ENCODE results near the gene MTRF1L.
A peak's percentile ranks its signal among the peaks of the same experiment; 100 is the strongest.
"Not testable (repeated sequence)": the region's sequence is repeated elsewhere in the genome, so short reads cannot be mapped to it uniquely, and the experiment has no call there.

MTRF1L gene

GRCh38 chr6:153001767-153002612, 519 bp downstream of the MTRF1L start:
- DNase-seq, result no peak

- DNase-seq, result not testable (repeated sequence)
These were observed 1.7 kb downstream of the MTRF1L start for GRCh38 chr6:153000790-153001189.

- no peak for DNase-seq
These were observed 2.3 kb downstream of the MTRF1L start for GRCh38 chr6:153000243-153000642.

GRCh38 chr6:152999538-152999937, 3.0 kb downstream of the MTRF1L start:
- not testable (repeated sequence) for DNase-seq

- DNase-seq, result no peak
These were observed 8.7 kb downstream of the MTRF1L start for GRCh38 chr6:152993847-152994246.

GRCh38 chr6:152993431-152993830, 9.1 kb downstream of the MTRF1L start:
- no peak for DNase-seq

GRCh38 chr6:152986978-152987377, 15.5 kb downstream of the MTRF1L start:
- DNase-seq, result no peak

- DNase-seq, result not testable (repeated sequence)
These were observed 17.2 kb downstream of the MTRF1L start for GRCh38 chr6:152985300-152985699.

- DNase-seq, result no peak
These were observed 18.0 kb downstream of the MTRF1L start for GRCh38 chr6:152984513-152984872.

- DNase-seq, result no peak
These were observed 18.6 kb downstream of the MTRF1L start for GRCh38 chr6:152983637-152984512.

GRCh38 chr6:152982904-152983636, 19.4 kb downstream of the MTRF1L start, which contains the start of gene FBXO5:
TSS of gene FBXO5 (minus strand) at chr6:152983041. CDS start at chr6:152982959, 82 bp downstream.
- peak; percentile 84 for DNase-seq

GRCh38 chr6:152981989-152982903, 20.3 kb downstream of the MTRF1L start:
- no peak for DNase-seq

GRCh38 chr6:152981219-152981618, 21.3 kb downstream of the MTRF1L start:
- no peak for DNase-seq

GRCh38 chr6:152980656-152981055, 21.9 kb downstream of the MTRF1L start:
- DNase-seq, result no peak

- DNase-seq, result no peak
These were observed 23.4 kb downstream of the MTRF1L start for GRCh38 chr6:152979116-152979515.

- no peak for DNase-seq
These were observed 24.5 kb downstream of the MTRF1L start for GRCh38 chr6:152978058-152978457.

- no peak for DNase-seq
These were observed 25.0 kb downstream of the MTRF1L start for GRCh38 chr6:152977556-152977955.

- DNase-seq, result no peak
These were observed 25.8 kb downstream of the MTRF1L start for GRCh38 chr6:152976749-152977148.

GRCh38 chr6:152975204-152975915, 27.1 kb downstream of the MTRF1L start:
- DNase-seq, result no peak

GRCh38 chr6:152973916-152974315, 28.6 kb downstream of the MTRF1L start:
- DNase-seq, result no peak
